GM18520 (cell line): ENCODE results near the gene VCAN.

Source experiments
- ATAC-seq: cut with Tn5 transposase; IDR thresholded peaks from one replicate; pipeline ENCODE4 v1.9.1; 2021; ENCODE audit not compliant: unreplicated experiment

Gene VCAN

GRCh38 chr5:83527722-83528438, 56.3 kb downstream of the VCAN start:
- ATAC-seq = no peak

GRCh38 chr5:83528439-83528769, 56.9 kb downstream of the VCAN start:
- ATAC-seq = no peak

GRCh38 chr5:83530193-83530592, 58.6 kb downstream of the VCAN start:
- ATAC-seq = no peak

GRCh38 chr5:83531661-83532060, 60.1 kb downstream of the VCAN start:
- ATAC-seq = no peak

GRCh38 chr5:83538786-83539462, 67.4 kb downstream of the VCAN start:
- peak; percentile 39 for ATAC-seq

- ATAC-seq = no peak
Measured at GRCh38 chr5:83539463-83539790, 67.9 kb downstream of the VCAN start.

- ATAC-seq = no peak
Measured at GRCh38 chr5:83540105-83540504, 68.6 kb downstream of the VCAN start.

GRCh38 chr5:83540783-83541182, 69.2 kb downstream of the VCAN start:
- no peak for ATAC-seq

GRCh38 chr5:83542839-83543238, 71.3 kb downstream of the VCAN start:
- ATAC-seq = no peak

DNA sequence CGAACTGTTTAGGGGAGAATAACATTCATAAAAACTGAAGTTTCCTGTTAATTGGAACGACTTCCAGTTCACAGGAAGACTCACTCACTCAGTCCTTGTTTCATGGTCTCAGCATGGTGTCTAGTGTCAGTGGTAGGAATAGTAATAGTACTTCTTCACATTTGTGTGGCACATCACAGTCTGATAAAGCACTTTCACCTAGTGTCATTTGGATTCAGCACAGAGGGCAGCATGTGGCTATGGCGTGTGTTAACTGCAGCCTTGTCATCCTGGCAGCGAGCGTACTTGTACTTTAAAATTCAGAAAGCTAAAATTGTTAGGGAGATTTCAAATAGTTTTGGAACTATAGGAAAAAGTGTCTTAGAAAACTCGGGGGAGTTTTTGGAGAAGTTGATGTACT, 72.4 kb downstream of the VCAN start:
- no peak for ATAC-seq

DNA sequence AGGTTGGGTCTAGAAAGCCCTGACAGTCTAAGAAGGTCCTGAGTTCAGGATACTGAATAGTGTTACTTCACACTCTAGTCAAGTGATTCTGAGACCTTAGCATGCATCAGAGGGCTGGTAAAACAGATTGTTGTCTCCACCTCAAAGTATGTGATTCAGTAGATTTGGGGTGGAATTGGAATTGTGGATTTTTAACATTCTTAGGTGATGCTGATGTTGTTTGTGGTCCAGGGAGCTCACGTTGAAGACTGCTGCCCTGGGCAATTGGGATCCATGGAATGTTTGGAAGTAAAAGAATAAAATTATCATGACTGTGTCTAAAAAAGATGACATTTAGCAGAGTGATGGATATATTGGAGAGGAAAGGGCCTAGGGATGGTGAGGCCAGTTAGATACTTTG, 75.6 kb downstream of the VCAN start:
- no peak for ATAC-seq

- no peak for ATAC-seq
Measured at GRCh38 chr5:83547889-83548288, 76.3 kb downstream of the VCAN start.

DNA sequence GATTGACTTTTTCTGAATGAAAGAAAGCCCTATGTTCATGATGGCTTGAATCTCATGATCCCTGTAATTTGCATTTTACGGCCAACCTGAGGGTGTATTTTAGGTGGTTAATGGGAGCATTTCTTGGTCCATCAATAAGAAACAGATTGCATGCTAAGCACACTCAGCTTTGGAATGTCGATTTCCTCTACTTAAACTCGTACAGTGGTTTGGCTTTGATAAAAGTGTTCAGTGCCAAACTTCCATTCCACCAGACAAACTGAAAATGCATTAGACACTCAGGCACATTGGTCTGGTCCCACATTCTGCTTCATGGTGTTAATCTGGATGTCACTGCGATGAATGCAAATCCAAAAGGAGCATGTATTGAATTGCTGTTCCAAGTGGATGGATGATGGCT, 77.0 kb downstream of the VCAN start:
- ATAC-seq = no peak

- ATAC-seq = no peak
Measured at GRCh38 chr5:83549076-83549475, 77.5 kb downstream of the VCAN start.

DNA sequence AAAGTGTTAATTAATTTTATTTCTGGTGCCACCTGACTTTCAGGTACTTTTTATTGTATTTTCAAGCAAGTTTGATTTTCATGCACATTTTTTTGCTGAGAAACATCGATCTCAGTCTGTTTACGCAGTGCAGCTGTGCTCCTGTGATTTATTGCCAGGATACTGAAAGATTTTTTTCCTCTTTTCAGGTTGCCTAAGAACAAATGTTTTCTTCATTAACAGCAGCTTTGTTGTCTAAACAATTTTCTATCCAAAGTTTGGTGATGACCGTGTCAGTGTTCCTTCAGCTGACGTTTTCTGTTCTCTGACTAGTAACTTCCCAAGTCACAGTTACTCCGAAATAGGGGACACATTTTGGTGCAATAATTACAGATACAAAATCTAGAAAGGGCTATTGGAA, 78.1 kb downstream of the VCAN start:
- no peak for ATAC-seq

DNA sequence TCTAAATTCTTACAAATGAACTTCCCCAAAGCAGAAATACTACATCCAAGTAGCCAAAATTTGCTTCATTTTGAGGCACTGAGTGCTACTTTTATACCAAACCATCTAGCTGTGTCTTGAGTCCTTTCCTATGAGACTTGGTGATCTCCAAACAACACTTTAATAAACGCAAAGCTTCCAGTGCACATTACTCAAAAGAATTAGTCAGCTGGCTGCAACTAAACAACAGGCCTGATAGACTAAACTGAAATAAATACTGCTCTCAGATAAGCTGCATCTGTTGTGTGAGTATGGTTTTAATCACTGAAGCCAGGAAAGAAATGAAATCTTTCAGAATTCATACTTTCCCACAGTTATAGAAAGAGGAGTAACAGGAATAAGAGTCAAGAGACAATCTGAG, 80.3 kb downstream of the VCAN start:
- no peak for ATAC-seq

DNA sequence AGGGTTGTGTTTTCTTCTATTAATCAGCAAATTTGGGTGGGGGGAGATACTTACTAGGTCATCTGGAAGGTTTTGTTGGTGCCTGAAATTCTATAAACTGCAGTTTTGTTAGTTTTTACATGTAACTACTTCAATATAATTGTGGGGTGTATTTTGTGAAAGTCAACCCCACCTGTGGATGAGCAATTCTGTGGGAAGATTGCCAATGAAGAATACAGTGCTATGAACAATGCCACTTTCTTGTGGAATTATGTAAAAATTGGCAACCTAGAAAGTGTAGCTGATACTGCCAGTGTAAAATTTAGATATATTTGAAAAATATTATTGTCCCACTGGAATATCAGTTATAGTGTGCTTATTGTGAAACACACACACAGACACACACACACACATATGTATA, 80.7 kb downstream of the VCAN start:
- no peak for ATAC-seq

- no peak for ATAC-seq
Measured at GRCh38 chr5:83553000-83553486, 81.5 kb downstream of the VCAN start.

DNA sequence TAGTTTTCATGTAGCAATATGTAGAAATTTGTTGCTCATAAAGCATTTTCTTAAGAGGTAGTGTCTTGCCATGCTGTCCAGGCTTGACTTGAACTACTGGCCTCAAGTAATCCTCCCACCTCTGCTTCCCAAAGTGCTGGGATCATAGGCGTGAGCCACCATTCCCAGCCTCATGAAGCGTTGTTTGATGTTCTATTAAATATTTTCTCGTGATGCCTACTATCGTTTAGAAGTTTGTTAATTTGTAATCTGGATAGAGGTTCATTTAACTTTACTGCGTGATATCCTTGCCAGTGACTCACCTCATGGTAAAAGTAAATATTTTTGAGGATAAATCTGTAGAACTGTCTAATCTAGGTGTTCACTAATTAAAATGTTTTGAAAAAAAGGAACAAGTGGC, 82.6 kb downstream of the VCAN start:
- ATAC-seq = no peak

- no peak for ATAC-seq
Measured at GRCh38 chr5:83554686-83555085, 83.1 kb downstream of the VCAN start.

DNA sequence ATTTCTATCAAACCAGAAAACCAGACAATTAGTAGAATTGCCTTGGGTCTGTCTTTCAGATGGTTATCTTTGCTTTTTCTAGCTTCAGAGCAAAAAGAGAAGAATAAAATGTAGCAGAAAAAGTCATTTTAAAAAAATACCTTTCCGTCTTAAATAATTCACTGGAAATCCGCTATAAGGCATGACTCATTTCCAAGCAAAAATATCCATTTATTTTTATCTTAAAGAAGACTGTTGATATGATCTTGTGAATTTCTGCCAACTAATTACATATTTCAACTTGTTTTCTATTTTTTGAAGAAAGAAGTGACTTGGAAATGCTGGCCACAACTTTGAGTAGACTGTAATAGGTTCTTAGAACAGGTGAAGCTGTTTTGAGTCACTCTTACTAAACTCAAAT, 83.7 kb downstream of the VCAN start:
- ATAC-seq = no peak

DNA sequence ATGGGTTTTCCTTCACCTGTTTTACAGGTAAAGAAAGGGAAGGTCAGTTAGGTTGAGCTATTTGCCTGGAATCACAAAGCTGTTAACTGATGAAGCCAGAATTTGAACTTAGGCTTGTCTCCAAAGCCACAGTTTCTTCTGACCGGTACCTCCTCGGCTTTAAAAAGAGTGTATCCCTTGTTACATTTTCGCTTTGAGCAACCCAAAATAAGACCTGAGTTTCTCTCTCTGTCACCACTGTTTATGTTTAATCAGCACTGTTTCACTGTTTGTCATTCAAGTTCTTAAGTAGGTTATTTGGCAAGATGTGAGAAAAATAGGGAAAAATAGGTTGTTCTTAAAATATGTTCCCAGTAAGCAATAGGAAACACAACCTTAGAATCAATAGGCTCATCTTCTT, 84.6 kb downstream of the VCAN start:
- peak; percentile 66 for ATAC-seq
